A673 (cell line): Measurements from ENCODE around the gene JMJD1C.

Experiments used
- EZH2 ChIP-seq: fragments of 200-600 bp; sonication (generic); IDR thresholded peaks from 2 replicates; pipeline ENCODE4 v1.6.1; 2017; ENCODE audit warnings: borderline replicate concordance, low read depth, mild to moderate bottlenecking, mixed read lengths, antibody characterized with exemption, low read length; ENCODE audit not compliant: poor library complexity, severe bottlenecking
- TF ChIP-seq, protein P1 (sequence below): fragments of 300-800, 200-600 bp; sonication (generic); conservative IDR thresholded peaks from 2 replicates; pipeline ENCODE4 v1.5.1; 2017; ENCODE audit warnings: low read depth, mild to moderate bottlenecking, antibody characterized with exemption, low read length, moderate library complexity, mixed read lengths

DNA sequence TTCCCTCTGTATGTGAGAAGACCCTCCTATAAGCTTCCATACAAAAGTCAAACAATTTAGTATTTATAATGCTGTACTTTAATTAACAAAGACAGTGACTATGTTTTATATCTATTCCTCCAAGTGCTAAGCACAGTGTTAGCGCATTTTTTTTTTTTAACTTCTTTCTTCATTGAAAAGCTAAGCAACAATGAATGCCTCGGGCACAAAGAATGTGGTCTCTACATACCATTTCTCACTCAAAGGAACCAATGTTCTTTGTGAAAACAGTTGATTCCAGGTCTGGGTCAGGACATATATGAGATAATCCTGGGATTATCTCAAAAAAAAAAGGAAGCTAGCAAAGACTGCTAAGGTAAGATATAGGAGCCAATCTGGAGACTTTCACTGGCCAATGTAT lies 29.2 kb upstream of the JMJD1C start:
- TF ChIP-seq, protein P1, sequence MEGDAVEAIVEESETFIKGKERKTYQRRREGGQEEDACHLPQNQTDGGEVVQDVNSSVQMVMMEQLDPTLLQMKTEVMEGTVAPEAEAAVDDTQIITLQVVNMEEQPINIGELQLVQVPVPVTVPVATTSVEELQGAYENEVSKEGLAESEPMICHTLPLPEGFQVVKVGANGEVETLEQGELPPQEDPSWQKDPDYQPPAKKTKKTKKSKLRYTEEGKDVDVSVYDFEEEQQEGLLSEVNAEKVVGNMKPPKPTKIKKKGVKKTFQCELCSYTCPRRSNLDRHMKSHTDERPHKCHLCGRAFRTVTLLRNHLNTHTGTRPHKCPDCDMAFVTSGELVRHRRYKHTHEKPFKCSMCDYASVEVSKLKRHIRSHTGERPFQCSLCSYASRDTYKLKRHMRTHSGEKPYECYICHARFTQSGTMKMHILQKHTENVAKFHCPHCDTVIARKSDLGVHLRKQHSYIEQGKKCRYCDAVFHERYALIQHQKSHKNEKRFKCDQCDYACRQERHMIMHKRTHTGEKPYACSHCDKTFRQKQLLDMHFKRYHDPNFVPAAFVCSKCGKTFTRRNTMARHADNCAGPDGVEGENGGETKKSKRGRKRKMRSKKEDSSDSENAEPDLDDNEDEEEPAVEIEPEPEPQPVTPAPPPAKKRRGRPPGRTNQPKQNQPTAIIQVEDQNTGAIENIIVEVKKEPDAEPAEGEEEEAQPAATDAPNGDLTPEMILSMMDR = no peak
- TF ChIP-seq EZH2 = no peak
